Measurements from ENCODE around the gene CCDC51.

The CCDC51 gene

GRCh38 chr3:48412375-48413001 is 27.4 kb downstream of the CCDC51 start:
- no peak for TF ChIP-seq CTCF (IDR thresholded peaks at IDR 0.05)

- no peak for TF ChIP-seq CTCF (IDR thresholded peaks at IDR 0.05)
These were observed 28.1 kb downstream of the CCDC51 start for GRCh38 chr3:48411606-48412374.

- no peak for TF ChIP-seq CTCF (IDR thresholded peaks at IDR 0.05)
These were observed 28.8 kb downstream of the CCDC51 start for GRCh38 chr3:48411041-48411588.

GRCh38 chr3:48410205-48411040 is 29.5 kb downstream of the CCDC51 start:
- TF ChIP-seq CTCF (IDR thresholded peaks at IDR 0.05) = no peak

GRCh38 chr3:48409291-48410201 is 30.4 kb downstream of the CCDC51 start:
- no peak for TF ChIP-seq CTCF (IDR thresholded peaks at IDR 0.05)

GRCh38 chr3:48408823-48409281 is 31.1 kb downstream of the CCDC51 start:
- TF ChIP-seq CTCF (IDR thresholded peaks at IDR 0.05) = no peak
